Cardiac muscle cell (in vitro differentiated cells and primary cell): ENCODE measurements around the gene LUC7L3. TPM values are rescaled to one million over a fixed set of nuclear protein-coding genes. Genes with fewer than 3 reads are reported as not detected.

Experiments used
- DNase-seq, 2 donors: peaks; one replicate each; pipeline versions ENCODE4 v3.0.0 to v3.0.0-alpha.2; 2010 to 2017; ENCODE audit warnings: low read depth in 1 of 2, low spot score in 1 of 2
- H3K27ac ChIP-seq: fragments of 200-600 bp; sonication (generic); 2 replicates; pipeline ENCODE4 v1.5.1; 2016
- H3K27me3 ChIP-seq: fragments of 200-600 bp; sonication (generic); 2 replicates; pipeline ENCODE4 v1.6.0; 2016; ENCODE audit warnings: control low read depth
- H3K36me3 ChIP-seq: fragments of 200-600 bp; sonication (generic); 2 replicates; pipeline ENCODE4 v1.5.1; 2016; ENCODE audit warnings: control low read depth
- H3K4me1 ChIP-seq: fragments of 200-600 bp; sonication (generic); 2 replicates; pipeline ENCODE4 v1.8.1; 2017; ENCODE audit warnings: low read depth, mild to moderate bottlenecking, mixed run types
- H3K4me3 ChIP-seq: fragments of 200-600 bp; sonication (generic); 2 replicates; pipeline ENCODE4 v1.5.1; 2016; ENCODE audit warnings: mild to moderate bottlenecking
- H3K9me3 ChIP-seq: fragments of 200-600 bp; sonication (generic); 2 replicates; pipeline ENCODE4 v1.5.1; 2017; ENCODE audit warnings: low read depth, mild to moderate bottlenecking, control low read depth
- CTCF ChIP-seq: IDR thresholded peaks from 2 replicates; pipeline ENCODE4 v1.5.1; 2012; ENCODE audit warnings: low read depth, mild to moderate bottlenecking, low read length
- polyA plus RNA-seq: library from polyadenylated mRNA; unstranded; fragments of >200 nt; fragmentation: Nextera tagmentation; extraction: Ambion mirVana; gene quantifications from 2 replicates; pipeline ENCODE4 v1.2.1, GENCODE V29; 2016
- total RNA-seq: library from RNA; depleted of rRNA; stranded (reverse); fragments of >200 nt; gene quantifications from 2 replicates; pipeline ENCODE4 v1.2.3, GENCODE V29; 2016

Gene LUC7L3
- total and polyA plus RNA-seq, 2 experiments from 2014 or later = 289 to 398 TPM

GRCh38 chr17:50793007-50793406 lies 73.6 kb downstream of the LUC7L3 start:
- Histone ChIP-seq H3K27me3 (no peaks in the 10 kb centered on the region), H3K4me3 (no peak overlapping the region), H3K4me1 (peaks cover 4% of the 10 kb centered on the region), H3K36me3 (no peaks in the 10 kb centered on the region), H3K27ac (no peak overlapping the region), H3K9me3 (no peaks in the 10 kb centered on the region)
- DNase-seq = no peak
- no peak for TF ChIP-seq CTCF

GRCh38 chr17:50794361-50794760 lies 75.0 kb downstream of the LUC7L3 start:
- no peak for DNase-seq
- TF ChIP-seq CTCF = no peak
- H3K27ac ChIP-seq = no peak overlapping the region
- H3K27me3 ChIP-seq = no peaks in the 10 kb centered on the region
- H3K4me1 ChIP-seq = peaks cover 11% of the 10 kb centered on the region
- H3K36me3 ChIP-seq = no peaks in the 10 kb centered on the region
- H3K9me3 ChIP-seq = no peaks in the 10 kb centered on the region
- H3K4me3 ChIP-seq = no peak overlapping the region

GRCh38 chr17:50797135-50797810 lies 77.9 kb downstream of the LUC7L3 start:
- TF ChIP-seq CTCF = no peak
- DNase-seq = peak in 1 of 2 donors; percentile 22
- no peak overlapping the region for H3K27ac ChIP-seq
- no peaks in the 10 kb centered on the region for H3K27me3 ChIP-seq
- no peak overlapping the region for H3K4me3 ChIP-seq
- peaks cover 26% of the 10 kb centered on the region for H3K4me1 ChIP-seq
- no peaks in the 10 kb centered on the region for H3K9me3 ChIP-seq
- no peaks in the 10 kb centered on the region for H3K36me3 ChIP-seq

GRCh38 chr17:50798424-50799288 lies 79.3 kb downstream of the LUC7L3 start:
- Histone ChIP-seq H3K36me3 (no peaks in the 10 kb centered on the region), H3K9me3 (no peaks in the 10 kb centered on the region), H3K4me1 (peaks cover 28% of the 10 kb centered on the region), H3K27me3 (no peaks in the 10 kb centered on the region), H3K4me3 (no peak overlapping the region), H3K27ac (peak overlapping the region; percentile 69)
- TF ChIP-seq CTCF = no peak
- DNase-seq = no peak

GRCh38 chr17:50799582-50799981 lies 80.2 kb downstream of the LUC7L3 start:
- Histone ChIP-seq H3K27ac (peak overlapping the region; percentile 69), H3K9me3 (no peaks in the 10 kb centered on the region), H3K36me3 (no peaks in the 10 kb centered on the region), H3K4me1 (peaks cover 28% of the 10 kb centered on the region), H3K27me3 (no peaks in the 10 kb centered on the region), H3K4me3 (no peak overlapping the region)
- TF ChIP-seq CTCF = no peak
- peak in 1 of 2 donors; percentile 64 for DNase-seq
